Measurements from ENCODE around the gene APOF.
A peak's percentile ranks its signal among the peaks of the same experiment; 100 is the strongest.
"Not testable (repeated sequence)": the region's sequence is repeated elsewhere in the genome, so short reads cannot be mapped to it uniquely, and the experiment has no call there.

APOF gene

GRCh38 chr12:56330936-56331490 lies 31.6 kb downstream of the APOF start:
- no peak for DNase-seq

- DNase-seq = no peak
Measured at GRCh38 chr12:56326533-56326932, 36.1 kb downstream of the APOF start.

GRCh38 chr12:56326126-56326525 lies 36.5 kb downstream of the APOF start:
- no peak for DNase-seq

- no peak for DNase-seq
Measured at GRCh38 chr12:56324206-56324605, 38.5 kb downstream of the APOF start.

GRCh38 chr12:56321610-56322009 lies 41.0 kb downstream of the APOF start:
- DNase-seq = not testable (repeated sequence)

- no peak for DNase-seq
Measured at GRCh38 chr12:56321027-56321426, 41.6 kb downstream of the APOF start.

GRCh38 chr12:56317675-56318074 lies 45.0 kb downstream of the APOF start:
- DNase-seq = no peak

- peak; percentile 85 to 86 for DNase-seq
Measured at GRCh38 chr12:56315622-56316473, 46.8 kb downstream of the APOF start, which contains the start of gene CNPY2. CNPY2 (minus strand) TSS chr12:56315988; CDS start chr12:56315217, 771 bp downstream.

GRCh38 chr12:56315249-56315621 lies 47.4 kb downstream of the APOF start:
- no peak for DNase-seq

- no peak for DNase-seq
Measured at GRCh38 chr12:56311003-56311402, 51.7 kb downstream of the APOF start.
